Bronchial epithelial cell (primary cell): ENCODE results near the gene L2HGDH. TPM values are rescaled to one million over a fixed set of nuclear protein-coding genes. Genes with fewer than 3 reads are reported as not detected.

Source experiments
- total RNA-seq: library from RNA; depleted of rRNA; stranded (reverse); fragments of >200 nt; gene quantifications from 2 replicates; pipeline ENCODE4 v1.2.1, GENCODE V29; 2014

The L2HGDH gene
- total RNA-seq, 1 donor from 2014 or later = 6.6 TPM

Other genes with a start within 250 kb of the L2HGDH start
- 5.3 and 5.4 TPM in 2 replicates for gene VCPKMT, start 195.7 kb downstream of the L2HGDH start, total RNA-seq
- gene SOS2, start 80.7 kb downstream of the L2HGDH start, total RNA-seq = 17.6 and 21.0 TPM in 2 replicates
- gene DMAC2L, start 95 bp upstream of the L2HGDH start, total RNA-seq = 8.2 and 10.8 TPM in 2 replicates
- 4.5 and 6.1 TPM in 2 replicates for gene CDKL1, start 84.7 kb upstream of the L2HGDH start, total RNA-seq
- gene MAP4K5, start 220.3 kb upstream of the L2HGDH start, total RNA-seq = 27.4 and 28.4 TPM in 2 replicates
- gene ATL1, start 247.9 kb upstream of the L2HGDH start, total RNA-seq = 0.79 and 1.9 TPM in 2 replicates